VCaP (cell line): ENCODE data around the gene TFEB.

Experiments used
- H3K27ac ChIP-seq: fragments of 450-650 bp; 2 replicates; pipeline ENCODE4 v1.5.1; 2017
- CTCF ChIP-seq: fragments of 450-650 bp; conservative IDR thresholded peaks from 2 replicates; pipeline ENCODE4 v1.5.1; 2017; ENCODE audit warnings: mild to moderate bottlenecking, moderate library complexity

The TFEB gene

GRCh38 chr6:41702089-41702745 is 33.2 kb downstream of the TFEB start:
- no peak for TF ChIP-seq CTCF
- no peak overlapping the region for H3K27ac ChIP-seq

- no peak overlapping the region for H3K27ac ChIP-seq
- no peak for TF ChIP-seq CTCF
These were observed 34.7 kb downstream of the TFEB start for GRCh38 chr6:41700463-41701347.

GRCh38 chr6:41699063-41699462 is 36.3 kb downstream of the TFEB start:
- H3K27ac ChIP-seq = no peak overlapping the region
- no peak for TF ChIP-seq CTCF

GRCh38 chr6:41697861-41698781 is 37.3 kb downstream of the TFEB start:
- H3K27ac ChIP-seq = no peak overlapping the region

GRCh38 chr6:41696788-41697187 is 38.6 kb downstream of the TFEB start:
- H3K27ac ChIP-seq = no peak overlapping the region
- no peak for TF ChIP-seq CTCF

More at GRCh38 chr6:41697861-41698781, 37.3 kb downstream of the TFEB start:
- no peak for TF ChIP-seq CTCF

GRCh38 chr6:41695825-41696224 is 39.6 kb downstream of the TFEB start:
- no peak for TF ChIP-seq CTCF
- no peak overlapping the region for H3K27ac ChIP-seq
